Fibroblast of lung (primary cell): ENCODE data around the gene GRN. TPM values are rescaled to one million over a fixed set of nuclear protein-coding genes. Genes with fewer than 3 reads are reported as not detected.

Experiments used
- DNase-seq, 2 donors: peaks; one replicate each; pipeline versions ENCODE4 v3.0.0 to v3.0.0-alpha.2; 2010; ENCODE audit warnings: low read depth in 2 of 2
- H2AFZ ChIP-seq: 2 replicates; pipeline ENCODE4 v1.5.1; 2012; ENCODE audit warnings: low read length, control low read depth, inconsistent platforms
- H3K27ac ChIP-seq: 2 replicates; pipeline ENCODE4 v1.5.1; 2011; ENCODE audit warnings: low read length, control low read depth; ENCODE audit not compliant: insufficient read depth
- H3K27me3 ChIP-seq: 2 replicates; pipeline ENCODE4 v1.5.1; 2011; ENCODE audit warnings: mild to moderate bottlenecking, low read length; ENCODE audit not compliant: control insufficient read depth, insufficient read depth
- H3K36me3 ChIP-seq: 2 replicates; pipeline ENCODE4 v1.5.1; 2011; ENCODE audit warnings: low read length; ENCODE audit not compliant: control insufficient read depth, insufficient read depth
- H3K4me1 ChIP-seq: 2 replicates; pipeline ENCODE4 v1.5.1; 2011; ENCODE audit warnings: low read length; ENCODE audit not compliant: control insufficient read depth, insufficient read depth; ENCODE audit errors: extremely low read depth
- H3K4me2 ChIP-seq: 2 replicates; pipeline ENCODE4 v1.5.1; 2011; ENCODE audit warnings: low read length, control low read depth; ENCODE audit not compliant: insufficient read depth; ENCODE audit errors: extremely low read depth
- H3K4me3 ChIP-seq, 4 experiments: fragments of 200-600 bp in 1 of 4; sonication (generic) in 1 of 4; replicated peaks in 1 of 4; 2 replicates each; pipeline ENCODE4 v1.5.1; 2011 to 2016; ENCODE audit warnings: low read length in 4 of 4, low read depth in 3 of 4, mild to moderate bottlenecking in 3 of 4, control low read depth in 2 of 4, inconsistent platforms in 1 of 4, mixed read lengths in 1 of 4; ENCODE audit not compliant: insufficient read depth in 1 of 4; ENCODE audit errors: control extremely low read depth in 1 of 4
- H3K79me2 ChIP-seq: 2 replicates; pipeline ENCODE4 v1.5.1; 2012; ENCODE audit warnings: mild to moderate bottlenecking, low read length, inconsistent platforms; ENCODE audit not compliant: control insufficient read depth, insufficient read depth
- H3K9ac ChIP-seq: 2 replicates; pipeline ENCODE4 v1.5.1; 2011; ENCODE audit warnings: mild to moderate bottlenecking, low read length, control low read depth; ENCODE audit not compliant: insufficient read depth
- H3K9me3 ChIP-seq: 2 replicates; pipeline ENCODE4 v1.5.1; 2012; ENCODE audit warnings: low read depth, low read length; ENCODE audit not compliant: control insufficient read depth, insufficient read depth
- H4K20me1 ChIP-seq: 2 replicates; pipeline ENCODE4 v1.5.1; 2011; ENCODE audit warnings: low read length; ENCODE audit not compliant: control insufficient read depth, insufficient read depth; ENCODE audit errors: extremely low read depth
- EZH2 ChIP-seq: IDR thresholded peaks from 2 replicates; pipeline ENCODE4 v1.5.1; 2012; ENCODE audit warnings: low read length, control low read depth, mild to moderate bottlenecking; ENCODE audit errors: missing control alignments
- polyA plus RNA-seq, 2 donors: library from polyadenylated mRNA; depleted of rRNA in 1 of 2; stranded (reverse) in 1 of 2; unstranded in 1 of 2; fragments of >200 nt; gene quantifications; 2 replicates each; pipeline ENCODE4 v1.2.1, GENCODE V29; 2011 to 2012; ENCODE audit warnings: missing spikeins in 1 of 2
- total RNA-seq: library from RNA; depleted of rRNA; stranded (reverse); fragments of >200 nt; gene quantifications from 2 replicates; pipeline ENCODE4 v1.2.1, GENCODE V29; 2014
- TF ChIP-seq, protein P1 (sequence below), 2 donors: IDR thresholded peaks in 1 of 2; conservative IDR thresholded peaks in 1 of 2; 1 replicate in 1 of 2; 2 replicates in 1 of 2; pipeline ENCODE4 v1.5.1; 2011 to 2012; ENCODE audit warnings: low read length in 2 of 2, control low read depth in 1 of 2, inconsistent platforms in 1 of 2, low read depth in 1 of 2, mild to moderate bottlenecking in 1 of 2

Gene GRN
- total and polyA plus RNA-seq, 2 donors (not counting 1 experiment from before 2014, with no cell fraction given) = 146 to 315 TPM

DNA sequence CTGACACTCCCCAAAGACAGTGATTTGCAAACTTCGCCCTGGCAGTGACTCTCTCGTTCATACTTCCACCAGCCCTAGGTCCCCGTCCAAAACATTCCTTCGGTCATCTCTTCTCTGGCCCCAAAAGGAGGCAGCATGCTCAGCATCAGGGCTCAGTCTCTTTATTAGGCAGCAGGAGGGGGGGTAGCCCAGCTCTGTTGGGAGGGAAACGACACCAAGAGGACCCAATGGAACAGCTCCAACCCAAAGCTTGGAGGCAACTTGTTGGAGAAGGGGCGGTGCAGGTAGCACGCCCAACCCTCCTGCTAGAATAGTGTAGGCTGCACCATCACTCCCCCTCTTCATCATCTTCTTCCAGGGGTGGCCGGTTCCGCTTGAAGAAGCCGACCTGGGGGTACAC is 26.9 kb downstream of the GRN start:
- Histone ChIP-seq H3K9ac (no peak overlapping the region), H3K4me3 (no peak overlapping the region), H3K36me3 (no peaks in the 10 kb centered on the region), H3K4me2 (no peak overlapping the region), H4K20me1 (no peaks in the 10 kb centered on the region), H3K27me3 (peaks cover 6% of the 10 kb centered on the region), H3K79me2 (no peaks in the 10 kb centered on the region), H3K9me3 (no peaks in the 10 kb centered on the region), H2AFZ (no peak overlapping the region), H3K4me1 (no peaks in the 10 kb centered on the region), H3K27ac (no peak overlapping the region)
- TF ChIP-seq, protein P1, sequence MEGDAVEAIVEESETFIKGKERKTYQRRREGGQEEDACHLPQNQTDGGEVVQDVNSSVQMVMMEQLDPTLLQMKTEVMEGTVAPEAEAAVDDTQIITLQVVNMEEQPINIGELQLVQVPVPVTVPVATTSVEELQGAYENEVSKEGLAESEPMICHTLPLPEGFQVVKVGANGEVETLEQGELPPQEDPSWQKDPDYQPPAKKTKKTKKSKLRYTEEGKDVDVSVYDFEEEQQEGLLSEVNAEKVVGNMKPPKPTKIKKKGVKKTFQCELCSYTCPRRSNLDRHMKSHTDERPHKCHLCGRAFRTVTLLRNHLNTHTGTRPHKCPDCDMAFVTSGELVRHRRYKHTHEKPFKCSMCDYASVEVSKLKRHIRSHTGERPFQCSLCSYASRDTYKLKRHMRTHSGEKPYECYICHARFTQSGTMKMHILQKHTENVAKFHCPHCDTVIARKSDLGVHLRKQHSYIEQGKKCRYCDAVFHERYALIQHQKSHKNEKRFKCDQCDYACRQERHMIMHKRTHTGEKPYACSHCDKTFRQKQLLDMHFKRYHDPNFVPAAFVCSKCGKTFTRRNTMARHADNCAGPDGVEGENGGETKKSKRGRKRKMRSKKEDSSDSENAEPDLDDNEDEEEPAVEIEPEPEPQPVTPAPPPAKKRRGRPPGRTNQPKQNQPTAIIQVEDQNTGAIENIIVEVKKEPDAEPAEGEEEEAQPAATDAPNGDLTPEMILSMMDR (conservative IDR thresholded peaks at IDR 0.05 in 1 of 2, IDR thresholded peaks at IDR 0.05 in 1 of 2; ENCODE audit: low read depth in 1 of 2, low read length in 2 of 2) = no peak
- TF ChIP-seq EZH2 = no peak
- DNase-seq = no peak

DNA sequence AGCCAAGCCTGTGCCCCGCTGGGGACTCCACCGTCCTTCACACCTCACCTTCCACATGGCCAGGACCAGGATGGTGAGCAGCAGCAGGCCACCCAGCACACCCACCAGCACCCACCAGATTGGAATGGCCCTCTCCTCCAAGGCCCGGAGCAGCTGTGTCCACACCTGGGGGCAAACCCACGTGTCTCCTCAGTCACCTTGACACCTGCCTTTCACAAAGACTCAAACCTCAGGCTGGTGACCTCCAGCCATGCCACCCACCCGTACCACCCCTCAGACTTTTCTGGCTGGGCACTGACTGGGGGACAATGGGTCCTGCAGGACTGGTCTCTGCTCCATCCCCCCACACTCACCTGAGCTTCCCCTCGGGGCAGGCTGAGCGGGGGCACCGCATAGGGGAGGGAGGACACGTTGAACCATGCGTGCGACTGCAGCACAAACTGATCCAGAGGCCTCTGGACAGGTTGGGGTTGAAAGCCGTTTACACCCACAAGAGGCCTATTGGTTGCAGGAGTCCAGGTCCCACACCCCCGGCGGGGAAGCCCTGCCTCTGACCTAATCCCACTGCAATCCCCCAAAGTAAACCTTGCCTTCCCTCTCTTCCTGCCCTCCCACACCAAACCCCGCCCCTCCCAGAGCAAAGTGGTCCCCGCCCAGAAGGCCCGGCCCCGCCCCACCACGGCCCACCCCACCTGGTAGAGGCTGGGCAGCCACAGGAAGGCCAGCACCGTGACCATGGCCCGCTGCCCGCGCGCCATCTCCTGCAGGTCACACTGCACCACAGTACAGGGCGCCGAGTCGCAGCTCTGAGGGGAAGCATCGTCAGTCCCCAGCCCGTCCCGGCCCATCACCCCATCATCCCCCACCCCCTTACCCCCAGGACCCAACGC is 29.4 kb downstream of the GRN start:
- Histone ChIP-seq H3K79me2 (no peaks in the 10 kb centered on the region), H3K27ac (no peak overlapping the region), H3K4me1 (no peaks in the 10 kb centered on the region), H3K27me3 (no peaks in the 10 kb centered on the region), H3K4me2 (no peak overlapping the region), H2AFZ (no peak overlapping the region), H3K9me3 (no peaks in the 10 kb centered on the region), H4K20me1 (no peaks in the 10 kb centered on the region), H3K36me3 (no peaks in the 10 kb centered on the region), H3K4me3 (no peak overlapping the region), H3K9ac (no peak overlapping the region)
- DNase-seq = no peak
- TF ChIP-seq, protein P1 (conservative IDR thresholded peaks at IDR 0.05 in 1 of 2, IDR thresholded peaks at IDR 0.05 in 1 of 2; ENCODE audit: low read depth in 1 of 2, low read length in 2 of 2) = no peak
- no peak for TF ChIP-seq EZH2

DNA sequence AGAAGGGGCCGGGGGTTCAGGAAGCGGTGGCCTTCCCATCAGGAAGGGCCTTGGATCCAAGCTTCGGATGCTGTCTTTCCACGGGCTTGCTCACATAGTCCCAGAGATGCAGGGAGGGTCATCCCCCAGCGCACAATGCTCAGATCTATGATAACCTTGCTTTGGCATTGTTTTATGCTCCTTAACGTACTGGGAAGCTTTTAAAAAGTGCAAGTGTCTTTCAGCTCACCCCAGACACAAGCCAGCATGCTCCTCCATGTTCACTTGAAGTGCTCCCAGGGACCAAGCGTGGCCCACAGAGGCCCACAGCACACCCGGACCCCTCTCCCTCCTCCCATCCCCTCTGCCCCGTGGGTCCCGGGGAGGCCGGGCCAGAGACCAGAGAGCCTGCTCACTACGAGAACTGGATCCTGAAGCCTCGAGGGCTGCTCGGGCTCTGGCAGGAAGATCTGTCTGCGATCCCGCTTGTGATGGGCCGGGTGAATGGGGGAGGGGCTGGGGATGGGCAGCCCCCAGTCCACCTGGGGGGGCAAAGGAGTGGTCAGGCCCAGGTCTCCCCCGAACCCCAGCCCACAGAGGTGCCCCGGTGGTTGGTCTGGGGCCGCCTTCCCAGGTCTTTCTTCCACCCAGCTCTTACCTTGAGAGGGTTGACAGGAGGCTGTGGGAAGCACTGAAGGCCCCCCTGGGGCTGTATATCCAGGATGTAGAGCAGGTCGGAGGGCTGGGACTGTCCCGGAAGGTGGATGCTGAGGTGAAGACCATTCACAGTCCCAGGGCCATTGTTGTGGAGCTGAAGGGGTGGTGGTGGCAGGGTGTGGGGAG is 30.3 kb downstream of the GRN start:
- Histone ChIP-seq H2AFZ (no peak overlapping the region), H3K9ac (no peak overlapping the region), H3K79me2 (no peaks in the 10 kb centered on the region), H4K20me1 (no peaks in the 10 kb centered on the region), H3K27ac (no peak overlapping the region), H3K9me3 (no peaks in the 10 kb centered on the region), H3K36me3 (no peaks in the 10 kb centered on the region), H3K27me3 (no peaks in the 10 kb centered on the region), H3K4me1 (no peaks in the 10 kb centered on the region), H3K4me3 (no peak overlapping the region), H3K4me2 (no peak overlapping the region)
- DNase-seq = no peak
- TF ChIP-seq, protein P1 (conservative IDR thresholded peaks at IDR 0.05 in 1 of 2, IDR thresholded peaks at IDR 0.05 in 1 of 2; ENCODE audit: low read depth in 1 of 2, low read length in 2 of 2) = no peak
- no peak for TF ChIP-seq EZH2
